Testis (tissue), 5 donors: ENCODE measurements around the gene SLC30A1. TPM values are rescaled to one million over a fixed set of nuclear protein-coding genes. Genes with fewer than 3 reads are reported as not detected.
A peak's percentile ranks its signal among the peaks of the same experiment; 100 is the strongest.
"Not testable (repeated sequence)": the region's sequence is repeated elsewhere in the genome, so short reads cannot be mapped to it uniquely, and the experiment has no call there.

Experiments
- DNase-seq: peaks from one replicate; pipeline ENCODE4 v3.0.0-alpha.2; 2019
- H3K27ac ChIP-seq, 2 donors: fragments of 200-600 bp; sonication (generic); one replicate each; pipeline ENCODE4 v1.5.1; 2019
- H3K27me3 ChIP-seq: fragments of 200-600 bp; sonication (generic); one replicate; pipeline ENCODE4 v1.5.1; 2019
- H3K36me3 ChIP-seq: fragments of 200-600 bp; sonication (generic); one replicate; pipeline ENCODE4 v1.5.1; 2017; ENCODE audit warnings: low read depth; ENCODE audit errors: missing control alignments
- H3K4me1 ChIP-seq: fragments of 200-600 bp; sonication (generic); one replicate; pipeline ENCODE4 v1.5.1; 2019
- H3K4me3 ChIP-seq, 2 donors: fragments of 200-600 bp; sonication (generic); one replicate each; pipeline ENCODE4 v1.5.1; 2017 to 2019
- H3K9me3 ChIP-seq: fragments of 200-600 bp; sonication (generic); one replicate; pipeline ENCODE4 v1.5.1; 2017
- POLR2A ChIP-seq: fragments of 450-650 bp; IDR thresholded peaks from one replicate; pipeline ENCODE4 v1.6.1; 2017; ENCODE audit warnings: antibody characterized with exemption, mild to moderate bottlenecking, moderate library complexity
- WGBS, 2 donors: methylation state at CpG; one replicate each; pipeline ENCODE4 v1.1.5; 2018; 5-methylcytosine and 5-hydroxymethylcytosine counted together
- intact Hi-C: fragments of 100-400 bp; cut with DNase I; formaldehyde crosslinking; loops from one replicate; pipeline ENCODE4 v1.15.1; 2023; ENCODE audit warnings: low total_unique reads
- long read RNA-seq, 2 donors: transcript quantifications; one replicate each; lab custom pipeline, GENCODE V29; 2026
- polyA plus RNA-seq: library from polyadenylated mRNA; stranded (reverse); fragments of 350-450 nt; fragmentation: Illumina TruSeq; extraction: RNeasy Lipid Tissue Mini Kit (QIAGEN cat#74804); gene quantifications from one replicate; pipeline ENCODE4 v1.2.3, GENCODE V29; 2014; ENCODE audit warnings: low read depth, low replicate concordance; ENCODE audit not compliant: insufficient read depth
- total RNA-seq, 2 donors: library from RNA; depleted of rRNA; stranded (reverse); fragments of >200 nt; gene quantifications; one replicate each; pipeline ENCODE4 v1.2.3, GENCODE V29; 2016
- TF ChIP-seq, protein P1 (sequence below), 3 experiments: fragments of 450-650 bp in 2 of 3; fragments of 200-600 bp in 1 of 3; sonication (generic) in 1 of 3; IDR thresholded peaks; one replicate each; pipeline ENCODE4 v1.5.1; 2016 to 2019; ENCODE audit warnings: antibody characterized with exemption in 3 of 3, mild to moderate bottlenecking in 2 of 3, moderate library complexity in 1 of 3

The SLC30A1 gene, protein sequence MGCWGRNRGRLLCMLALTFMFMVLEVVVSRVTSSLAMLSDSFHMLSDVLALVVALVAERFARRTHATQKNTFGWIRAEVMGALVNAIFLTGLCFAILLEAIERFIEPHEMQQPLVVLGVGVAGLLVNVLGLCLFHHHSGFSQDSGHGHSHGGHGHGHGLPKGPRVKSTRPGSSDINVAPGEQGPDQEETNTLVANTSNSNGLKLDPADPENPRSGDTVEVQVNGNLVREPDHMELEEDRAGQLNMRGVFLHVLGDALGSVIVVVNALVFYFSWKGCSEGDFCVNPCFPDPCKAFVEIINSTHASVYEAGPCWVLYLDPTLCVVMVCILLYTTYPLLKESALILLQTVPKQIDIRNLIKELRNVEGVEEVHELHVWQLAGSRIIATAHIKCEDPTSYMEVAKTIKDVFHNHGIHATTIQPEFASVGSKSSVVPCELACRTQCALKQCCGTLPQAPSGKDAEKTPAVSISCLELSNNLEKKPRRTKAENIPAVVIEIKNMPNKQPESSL
- total RNA-seq (10 to 100 TPM; 29.4 to 33.3 TPM), polyA plus RNA-seq (37.3 TPM)
- long read RNA-seq, donor 1, full-length matches to known transcripts, result 16 of 16 reads
- long read RNA-seq, donor 1, partial matches to known transcripts, result 0 of 16 reads
- long read RNA-seq, donor 1, other reads (novel, unspliced or antisense), result 0 of 16 reads
- long read RNA-seq, donor 2, full-length matches to known transcripts, result 13 of 19 reads
- long read RNA-seq, donor 2, partial matches to known transcripts, result 6 of 19 reads
- long read RNA-seq, donor 2, other reads (novel, unspliced or antisense), result 0 of 19 reads

DNA sequence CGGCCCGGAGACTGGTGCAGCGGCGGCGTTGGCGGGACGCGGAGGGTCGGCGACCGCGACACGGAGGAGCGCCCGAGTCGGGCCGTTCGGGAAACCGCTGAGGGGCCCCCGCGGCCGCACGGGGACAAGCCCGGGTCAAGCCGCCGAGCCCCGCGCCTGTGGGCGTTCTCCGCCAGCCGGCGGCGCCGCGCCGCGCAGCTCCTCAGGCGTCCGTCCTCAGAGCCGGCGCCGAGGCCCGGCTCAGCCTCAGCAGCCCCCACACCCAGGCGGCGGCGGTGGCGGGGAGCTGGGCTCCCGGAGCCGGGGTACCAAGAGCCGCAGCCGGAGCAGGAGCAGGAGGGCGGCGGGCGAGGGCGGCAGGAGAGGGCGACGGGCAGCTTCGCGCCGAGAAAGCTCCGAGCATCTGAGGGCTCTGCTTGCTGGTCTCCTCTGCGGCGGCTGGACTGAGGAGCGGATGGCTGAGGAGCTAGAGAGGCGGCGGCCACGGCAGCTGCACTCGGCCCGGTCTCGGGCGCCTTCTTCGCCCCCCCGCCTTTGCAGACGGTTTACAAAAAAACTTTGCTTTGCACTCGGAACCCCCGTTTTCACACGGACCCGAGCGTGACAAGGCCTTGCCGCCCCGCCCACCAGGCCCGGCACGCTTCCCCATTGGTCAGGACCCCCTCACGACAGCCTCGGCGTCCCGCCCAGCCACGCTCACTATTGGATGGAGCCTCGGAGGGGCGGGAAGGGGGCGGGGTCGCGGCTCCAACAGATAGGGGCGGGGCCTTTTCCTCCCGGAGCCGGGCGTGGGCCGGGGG, at the start of gene SLC30A1:
Gene SLC30A1, minus strand, starts transcription at position 522 of the 800 bp plus-strand sequence. CDS start 549 bp downstream, outside the sequence.
- intact Hi-C loops, result loop anchor here (5.0 to 10.0 kb wide), 2 partner anchors 33 to 76 kb away; no protein-coding TSS in a partner anchor
- 0 to 1% methylated on average over 15 to 60 of the region's 98 CpGs for WGBS, 2 donors
- no peaks in the 10 kb centered on the region for H3K27me3 ChIP-seq
- DNase-seq, result peak; percentile 100
- peak within 1 kb of the TSS; percentile 94 to 98 for H3K27ac ChIP-seq
- TF ChIP-seq POLR2A, result peak; percentile 89
- TF ChIP-seq, protein P1, sequence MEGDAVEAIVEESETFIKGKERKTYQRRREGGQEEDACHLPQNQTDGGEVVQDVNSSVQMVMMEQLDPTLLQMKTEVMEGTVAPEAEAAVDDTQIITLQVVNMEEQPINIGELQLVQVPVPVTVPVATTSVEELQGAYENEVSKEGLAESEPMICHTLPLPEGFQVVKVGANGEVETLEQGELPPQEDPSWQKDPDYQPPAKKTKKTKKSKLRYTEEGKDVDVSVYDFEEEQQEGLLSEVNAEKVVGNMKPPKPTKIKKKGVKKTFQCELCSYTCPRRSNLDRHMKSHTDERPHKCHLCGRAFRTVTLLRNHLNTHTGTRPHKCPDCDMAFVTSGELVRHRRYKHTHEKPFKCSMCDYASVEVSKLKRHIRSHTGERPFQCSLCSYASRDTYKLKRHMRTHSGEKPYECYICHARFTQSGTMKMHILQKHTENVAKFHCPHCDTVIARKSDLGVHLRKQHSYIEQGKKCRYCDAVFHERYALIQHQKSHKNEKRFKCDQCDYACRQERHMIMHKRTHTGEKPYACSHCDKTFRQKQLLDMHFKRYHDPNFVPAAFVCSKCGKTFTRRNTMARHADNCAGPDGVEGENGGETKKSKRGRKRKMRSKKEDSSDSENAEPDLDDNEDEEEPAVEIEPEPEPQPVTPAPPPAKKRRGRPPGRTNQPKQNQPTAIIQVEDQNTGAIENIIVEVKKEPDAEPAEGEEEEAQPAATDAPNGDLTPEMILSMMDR (IDR thresholded peaks at IDR 0.05), result no peak
- no peaks in the 10 kb centered on the region for H3K36me3 ChIP-seq
- no peaks in the 10 kb centered on the region for H3K9me3 ChIP-seq
- peak within 1 kb of the TSS; percentile 95 to 97 for H3K4me3 ChIP-seq
- H3K4me1 ChIP-seq, result peaks cover 8% of the 10 kb centered on the region

DNA sequence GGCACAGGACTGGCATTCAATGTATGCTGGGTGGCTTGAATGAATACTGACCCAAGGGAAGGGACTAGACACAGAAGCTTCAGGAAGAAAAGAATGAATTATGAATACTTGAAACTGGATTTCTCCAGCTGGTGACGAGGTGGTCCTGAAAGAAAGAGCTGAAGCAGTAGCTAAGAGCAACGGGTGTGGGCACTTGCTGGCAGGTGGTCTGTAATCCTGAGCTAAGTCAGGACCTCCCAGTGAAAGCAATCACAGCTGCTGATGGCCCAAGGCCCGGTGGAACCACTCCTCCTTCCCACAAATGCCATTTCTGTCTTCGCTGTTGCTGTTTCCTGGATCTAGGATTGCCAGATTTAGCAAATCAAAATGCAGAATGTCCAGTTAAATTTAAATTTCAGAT, 49.5 kb upstream of the SLC30A1 start:
- Histone ChIP-seq H3K4me1 (peaks cover 31% of the 10 kb centered on the region), H3K27ac (no peak overlapping the region), H3K9me3 (no peaks in the 10 kb centered on the region), H3K27me3 (no peaks in the 10 kb centered on the region), H3K4me3 (no peak overlapping the region), H3K36me3 (no peaks in the 10 kb centered on the region)
- TF ChIP-seq, protein P1 (IDR thresholded peaks at IDR 0.05), result no peak
- TF ChIP-seq POLR2A, result no peak
- intact Hi-C loops, result no loop called here
- no peak for DNase-seq
- 82 to 85% methylated on average over 4 of the region's 4 CpGs for WGBS, 2 donors

DNA sequence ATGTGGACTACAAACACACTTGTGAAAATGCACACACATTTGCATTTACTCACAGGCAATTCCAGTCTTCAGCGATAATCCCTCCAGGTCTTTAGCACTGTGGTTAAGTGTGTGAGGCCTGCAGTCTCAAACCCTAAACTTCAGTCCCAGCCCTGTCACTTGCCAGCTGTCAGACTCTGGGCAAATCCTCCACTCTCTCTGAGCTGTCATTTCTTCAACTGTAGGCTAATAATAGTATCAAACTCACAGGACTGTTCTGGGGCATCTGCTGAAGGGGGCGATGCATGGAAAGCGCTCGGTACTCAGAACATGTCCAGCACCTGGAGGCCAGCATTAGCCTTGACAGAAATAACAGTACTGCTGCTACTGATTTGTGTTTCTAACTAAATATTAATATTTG, 48.3 kb upstream of the SLC30A1 start:
- no peak for DNase-seq
- intact Hi-C loops, result no loop called here
- Histone ChIP-seq H3K27me3 (no peaks in the 10 kb centered on the region), H3K36me3 (no peaks in the 10 kb centered on the region), H3K4me3 (no peak overlapping the region), H3K27ac (no peak overlapping the region), H3K9me3 (no peaks in the 10 kb centered on the region), H3K4me1 (peaks cover 19% of the 10 kb centered on the region)
- TF ChIP-seq POLR2A, result no peak
- TF ChIP-seq, protein P1 (IDR thresholded peaks at IDR 0.05), result no peak
- WGBS, 2 donors, result 92 to 93% methylated on average over 4 of the region's 4 CpGs

DNA sequence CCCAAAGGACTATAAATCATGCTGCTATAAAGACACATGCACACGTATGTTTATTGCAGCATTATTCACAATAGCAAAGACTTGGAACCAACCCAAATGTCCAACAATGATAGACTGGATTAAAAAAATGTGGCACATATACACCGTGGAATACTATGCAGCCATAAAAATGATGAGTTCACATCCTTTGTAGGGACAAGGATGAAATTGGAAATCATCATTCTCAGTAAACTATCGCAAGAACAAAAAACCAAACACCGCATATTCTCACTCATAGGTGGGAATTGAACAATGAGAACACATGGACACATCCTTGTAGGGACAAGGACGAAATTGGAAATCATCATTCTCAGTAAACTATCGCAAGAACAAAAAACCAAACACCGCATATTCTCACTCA, 46.9 kb upstream of the SLC30A1 start:
- intact Hi-C loops, H3K4me1 ChIP-seq, H3K4me3 ChIP-seq, H3K27me3 ChIP-seq, H3K36me3 ChIP-seq, DNase-seq, H3K9me3 ChIP-seq, H3K27ac ChIP-seq: not testable (repeated sequence)
- 83 to 98% methylated on average over 6 to 7 of the region's 7 CpGs for WGBS, 2 donors
